Thyroid gland (tissue), 4 donors: Measurements from ENCODE around the gene FES. TPM values are rescaled to one million over a fixed set of nuclear protein-coding genes. Genes with fewer than 3 reads are reported as not detected.

Source experiments
- DNase-seq, 2 donors: peaks; one replicate each; pipeline ENCODE4 v3.0.0-alpha.2; 2019
- H3K27ac ChIP-seq, 3 donors: fragments of 200-600 bp; sonication (generic); 1 replicate in 2 of 3; 2 replicates in 1 of 3; pipeline ENCODE4 v1.5.1; 2016 to 2019; ENCODE audit warnings: mild to moderate bottlenecking in 1 of 3, moderate library complexity in 1 of 3
- H3K27me3 ChIP-seq: fragments of 200-600 bp; sonication (generic); one replicate; pipeline ENCODE4 v1.5.1; 2019
- H3K36me3 ChIP-seq, 2 donors: fragments of 200-600 bp; sonication (generic); one replicate each; pipeline ENCODE4 v1.5.1; 2016 to 2019
- H3K4me1 ChIP-seq, 2 donors: fragments of 200-600 bp; sonication (generic); one replicate each; pipeline ENCODE4 v1.5.1; 2017 to 2019
- H3K4me3 ChIP-seq, 3 donors: fragments of 200-600 bp; sonication (generic); replicated peaks in 1 of 3; 1 replicate in 2 of 3; 2 replicates in 1 of 3; pipeline ENCODE4 v1.5.1; 2016; ENCODE audit warnings: mild to moderate bottlenecking in 1 of 3
- H3K9me3 ChIP-seq: fragments of 200-600 bp; sonication (generic); one replicate; pipeline ENCODE4 v1.5.1; 2017
- CTCF ChIP-seq, 6 experiments: fragments of 200-600 bp in 3 of 6; fragments of 450-650 bp in 3 of 6; sonication (generic) in 3 of 6; IDR thresholded peaks; one replicate each; pipeline ENCODE4 v1.5.1; 2016 to 2019; ENCODE audit warnings: antibody characterized with exemption in 6 of 6, mild to moderate bottlenecking in 2 of 6, inconsistent platforms in 1 of 6, moderate library complexity in 1 of 6
- POLR2A ChIP-seq, 2 donors: fragments of 450-650 bp; IDR thresholded peaks; one replicate each; pipeline ENCODE4 v1.6.1; 2017; ENCODE audit warnings: antibody characterized with exemption in 2 of 2, mild to moderate bottlenecking in 2 of 2, moderate library complexity in 1 of 2
- WGBS, 2 donors: methylation state at CpG; one replicate each; pipeline ENCODE4 v1.1.5; 2017; 5-methylcytosine and 5-hydroxymethylcytosine counted together
- intact Hi-C: fragments of 100-400 bp; cut with DNase I; formaldehyde crosslinking; loops from one replicate; pipeline ENCODE4 v1.15.1; 2023
- total RNA-seq, 4 donors: library from RNA; depleted of rRNA; stranded (reverse); fragments of >200 nt; gene quantifications; one replicate each; pipeline ENCODE4 v1.2.3, GENCODE V29; 2016

The FES gene
- total RNA-seq, 4 donors from 2014 or later: 34.1 to 44.5 (median 36.0) TPM

GRCh38 chr15:90865702-90866101 lies 18.6 kb upstream of the FES start:
- Histone ChIP-seq H3K27ac (peak overlapping the region; percentile 47 to 99 (median 82)), H3K4me3 (no peak overlapping the region), H3K27me3 (no peaks in the 10 kb centered on the region), H3K9me3 (no peaks in the 10 kb centered on the region), H3K4me1 (peaks cover 50 to 65% of the 10 kb centered on the region in 2 donors), H3K36me3 (no peaks in the 10 kb centered on the region)
- DNase-seq: no peak
- intact Hi-C loops: no loop called here
- WGBS, 2 donors: 81% methylated on average over 4 of the region's 4 CpGs
- no peak for TF ChIP-seq POLR2A (IDR thresholded peaks at IDR 0.05)
- TF ChIP-seq CTCF (IDR thresholded peaks at IDR 0.05): no peak

- intact Hi-C loops: no loop called here
- DNase-seq: peak; percentile 88 to 90
- no peaks in the 10 kb centered on the region for H3K9me3 ChIP-seq
- WGBS, 2 donors: 34 to 45% methylated on average over 16 of the region's 16 CpGs
- peaks cover 53 to 67% of the 10 kb centered on the region in 2 donors for H3K4me1 ChIP-seq
- H3K36me3 ChIP-seq: no peaks in the 10 kb centered on the region
- peak overlapping the region; percentile 47 to 99 (median 82) for H3K27ac ChIP-seq
- no peaks in the 10 kb centered on the region for H3K27me3 ChIP-seq
- TF ChIP-seq POLR2A (IDR thresholded peaks at IDR 0.05) (peak in 1 of 2 donors; percentile 40), CTCF (IDR thresholded peaks at IDR 0.05) (no peak)
- H3K4me3 ChIP-seq: no peak overlapping the region
Observed at GRCh38 chr15:90866161-90866715, 18.1 kb upstream of the FES start.

GRCh38 chr15:90866800-90867199 lies 17.5 kb upstream of the FES start:
- WGBS, 2 donors: 73 to 80% methylated on average over 3 of the region's 3 CpGs
- no peaks in the 10 kb centered on the region for H3K36me3 ChIP-seq
- no peak for TF ChIP-seq POLR2A (IDR thresholded peaks at IDR 0.05)
- TF ChIP-seq CTCF (IDR thresholded peaks at IDR 0.05): no peak
- H3K4me1 ChIP-seq: peaks cover 53 to 67% of the 10 kb centered on the region in 2 donors
- H3K4me3 ChIP-seq: no peak overlapping the region
- intact Hi-C loops: no loop called here
- H3K27me3 ChIP-seq: no peaks in the 10 kb centered on the region
- H3K27ac ChIP-seq: peak overlapping the region; percentile 47 to 99 (median 82)
- no peaks in the 10 kb centered on the region for H3K9me3 ChIP-seq
- no peak for DNase-seq

GRCh38 chr15:90868261-90868689 lies 16.0 kb upstream of the FES start, which contains the start of gene FURIN:
TSS of gene FURIN (plus strand) at chr15:90868588. CDS start at chr15:90875741, 7,153 bp downstream.
- DNase-seq: peak; percentile 46 to 67
- intact Hi-C loops: no loop called here
- TF ChIP-seq CTCF (IDR thresholded peaks at IDR 0.05) (no peak), POLR2A (IDR thresholded peaks at IDR 0.05) (peak in 1 of 2 donors; percentile 28)
- no peaks in the 10 kb centered on the region for H3K9me3 ChIP-seq
- H3K4me3 ChIP-seq: no peak within 1 kb of the TSS
- H3K4me1 ChIP-seq: peaks cover 60 to 73% of the 10 kb centered on the region in 2 donors
- no peaks in the 10 kb centered on the region for H3K36me3 ChIP-seq
- WGBS, 2 donors: 87 to 95% methylated on average over 5 to 6 of the region's 6 CpGs
- H3K27ac ChIP-seq: peak within 1 kb of the TSS; percentile 90 to 99 (median 97)
- no peaks in the 10 kb centered on the region for H3K27me3 ChIP-seq

GRCh38 chr15:90869140-90869541 lies 15.2 kb upstream of the FES start:
- H3K4me3 ChIP-seq: no peak overlapping the region
- H3K27ac ChIP-seq: peak overlapping the region; percentile 90 to 99 (median 97)
- peaks cover 66 to 73% of the 10 kb centered on the region in 2 donors for H3K4me1 ChIP-seq

More at GRCh38 chr15:90869140-90869541, 15.2 kb upstream of the FES start:
- no peak for DNase-seq
- no peak for TF ChIP-seq CTCF (IDR thresholded peaks at IDR 0.05)
- no peak for TF ChIP-seq POLR2A (IDR thresholded peaks at IDR 0.05)
- no peaks in the 10 kb centered on the region for H3K36me3 ChIP-seq
- no peaks in the 10 kb centered on the region for H3K27me3 ChIP-seq
- intact Hi-C loops: no loop called here
- no peaks in the 10 kb centered on the region for H3K9me3 ChIP-seq
